T-helper 17 cell (primary cell): ENCODE measurements around the gene TCF23. TPM values are rescaled to one million over a fixed set of nuclear protein-coding genes. Genes with fewer than 3 reads are reported as not detected.
"Not testable (repeated sequence)": the region's sequence is repeated elsewhere in the genome, so short reads cannot be mapped to it uniquely, and the experiment has no call there.

Experiments
- ATAC-seq: fragments of 150-1000 bp; cut with Tn5 transposase; 2 replicates; pipeline ENCODE4 v1.10.0; 2021; ENCODE audit warnings: mild to moderate bottlenecking, moderate library complexity
- DNase-seq, 3 donors: peaks; one replicate each; pipeline versions ENCODE4 v3.0.0 to v3.0.0-alpha.2; 2020 to 2021
- H3K9me3 ChIP-seq: one replicate; pipeline ENCODE4 v1.7.0; 2013; ENCODE audit warnings: low read length, mild to moderate bottlenecking; ENCODE audit not compliant: control insufficient read depth, poor library complexity, severe bottlenecking
- H3K27ac Mint-ChIP-seq: one replicate; pipeline ENCODE4 v1.8.0; 2022; ENCODE audit warnings: mild to moderate bottlenecking, moderate library complexity, mixed read lengths
- H3K27me3 Mint-ChIP-seq: one replicate; pipeline ENCODE4 v1.8.0; 2022; ENCODE audit warnings: mixed read lengths
- H3K36me3 Mint-ChIP-seq: one replicate; pipeline ENCODE4 v1.8.0; 2022; ENCODE audit warnings: low read depth, mixed read lengths
- H3K4me1 Mint-ChIP-seq: one replicate; pipeline ENCODE4 v1.8.0; 2022; ENCODE audit warnings: mild to moderate bottlenecking, mixed read lengths
- H3K4me3 Mint-ChIP-seq: one replicate; pipeline ENCODE4 v1.8.0; 2022; ENCODE audit warnings: mild to moderate bottlenecking, moderate library complexity, mixed read lengths
- total RNA-seq, 4 donors: library from RNA in 2 of 4; stranded (reverse) in 2 of 4; gene quantifications; one replicate each; pipeline ENCODE4 v1.2.3 and lab custom pipeline; 2022 to 2026

TCF23 gene
- total RNA-seq, 2 donors from 2014 or later = not detected

- DNase-seq (no peak), ATAC-seq (no peak)
- H3K4me1 Mint-ChIP-seq = peaks cover 5% of the 10 kb centered on the region
- H3K9me3 ChIP-seq = no peaks in the 10 kb centered on the region
- H3K27ac Mint-ChIP-seq = no peak overlapping the region
- H3K27me3 Mint-ChIP-seq = peaks cover 38% of the 10 kb centered on the region
- no peak overlapping the region for H3K4me3 Mint-ChIP-seq
- H3K36me3 Mint-ChIP-seq = no peaks in the 10 kb centered on the region
Observed at GRCh38 chr2:27175330-27175729, 26.5 kb downstream of the TCF23 start.

GRCh38 chr2:27175781-27176180 is 27.0 kb downstream of the TCF23 start:
- not testable (repeated sequence) for DNase-seq, H3K4me1 Mint-ChIP-seq, H3K27ac Mint-ChIP-seq, ATAC-seq, H3K4me3 Mint-ChIP-seq, H3K9me3 ChIP-seq, H3K36me3 Mint-ChIP-seq
- peaks cover 37% of the 10 kb centered on the region for H3K27me3 Mint-ChIP-seq

DNA sequence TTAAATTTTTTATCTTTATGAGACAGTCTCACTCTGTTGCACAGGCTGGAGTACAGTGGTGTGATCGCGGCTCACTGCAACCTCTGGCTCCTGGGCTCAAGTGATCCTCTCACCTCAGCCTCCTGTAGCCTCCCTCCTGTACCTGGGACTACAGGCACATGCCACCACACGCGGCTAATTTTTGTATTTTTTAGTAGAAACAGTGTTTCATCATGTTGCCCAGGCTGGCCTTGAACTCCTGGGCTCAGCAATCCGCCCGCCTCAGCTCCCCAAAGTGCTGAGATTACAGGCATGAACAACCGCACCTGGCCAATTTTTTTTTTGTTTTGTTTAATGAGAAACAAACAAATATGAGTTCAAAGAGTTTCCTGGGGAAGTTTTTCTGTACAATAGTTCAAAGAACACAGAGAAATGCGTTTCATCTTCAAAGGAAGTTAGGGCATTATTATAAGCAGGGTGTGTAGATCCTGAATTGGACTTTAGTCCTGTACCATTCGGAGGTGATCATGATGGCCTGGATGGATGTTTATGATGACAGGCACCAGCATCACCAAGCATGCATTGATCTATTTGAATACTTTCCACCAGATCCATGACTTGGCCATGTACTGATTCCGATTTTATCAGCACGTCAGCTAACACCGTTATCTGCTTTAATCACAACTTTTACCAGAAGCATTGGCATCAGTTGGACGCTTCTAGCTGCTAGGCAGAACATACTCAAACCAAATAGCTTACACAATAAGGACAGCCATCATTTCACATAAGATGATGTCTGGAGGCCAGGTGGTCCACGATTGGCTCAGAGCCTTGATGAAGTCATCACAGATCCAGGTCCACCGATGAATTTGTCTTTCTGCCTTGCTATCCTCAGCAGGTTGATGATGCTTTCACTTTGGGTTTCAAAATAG is 28.9 kb downstream of the TCF23 start:
- DNase-seq (no peak), ATAC-seq (peak; percentile 41)
- H3K27ac Mint-ChIP-seq = no peak overlapping the region
- no peak overlapping the region for H3K4me3 Mint-ChIP-seq
- no peaks in the 10 kb centered on the region for H3K36me3 Mint-ChIP-seq
- H3K27me3 Mint-ChIP-seq = peaks cover 52% of the 10 kb centered on the region
- H3K9me3 ChIP-seq = no peaks in the 10 kb centered on the region
- peaks cover 2% of the 10 kb centered on the region for H3K4me1 Mint-ChIP-seq

DNA sequence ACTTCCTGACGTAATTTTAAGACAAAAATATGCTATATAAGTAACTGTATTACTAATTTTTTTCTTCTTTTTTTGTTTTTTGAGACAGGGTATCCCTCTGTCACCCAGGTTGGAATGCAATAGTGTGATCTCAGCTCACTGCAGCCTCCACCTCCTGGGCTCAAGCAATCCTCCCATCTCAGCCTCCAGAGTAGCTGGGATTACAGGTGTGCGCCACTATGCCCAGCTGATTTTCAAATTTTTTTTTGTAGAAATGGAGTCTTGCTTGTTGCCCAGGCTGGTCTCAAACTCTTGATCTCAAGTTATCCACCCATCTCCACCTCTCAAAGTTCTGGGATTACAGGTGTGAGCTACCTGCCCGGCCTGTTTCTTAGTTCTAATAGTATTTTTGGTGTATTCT is 29.7 kb downstream of the TCF23 start:
- Mint-ChIP-seq H3K36me3 (no peaks in the 10 kb centered on the region), H3K4me1 (peaks cover 2% of the 10 kb centered on the region), H3K27me3 (peaks cover 53% of the 10 kb centered on the region), H3K27ac (no peak overlapping the region), H3K4me3 (no peak overlapping the region)
- no peaks in the 10 kb centered on the region for H3K9me3 ChIP-seq
- no peak for DNase-seq
- no peak for ATAC-seq

DNA sequence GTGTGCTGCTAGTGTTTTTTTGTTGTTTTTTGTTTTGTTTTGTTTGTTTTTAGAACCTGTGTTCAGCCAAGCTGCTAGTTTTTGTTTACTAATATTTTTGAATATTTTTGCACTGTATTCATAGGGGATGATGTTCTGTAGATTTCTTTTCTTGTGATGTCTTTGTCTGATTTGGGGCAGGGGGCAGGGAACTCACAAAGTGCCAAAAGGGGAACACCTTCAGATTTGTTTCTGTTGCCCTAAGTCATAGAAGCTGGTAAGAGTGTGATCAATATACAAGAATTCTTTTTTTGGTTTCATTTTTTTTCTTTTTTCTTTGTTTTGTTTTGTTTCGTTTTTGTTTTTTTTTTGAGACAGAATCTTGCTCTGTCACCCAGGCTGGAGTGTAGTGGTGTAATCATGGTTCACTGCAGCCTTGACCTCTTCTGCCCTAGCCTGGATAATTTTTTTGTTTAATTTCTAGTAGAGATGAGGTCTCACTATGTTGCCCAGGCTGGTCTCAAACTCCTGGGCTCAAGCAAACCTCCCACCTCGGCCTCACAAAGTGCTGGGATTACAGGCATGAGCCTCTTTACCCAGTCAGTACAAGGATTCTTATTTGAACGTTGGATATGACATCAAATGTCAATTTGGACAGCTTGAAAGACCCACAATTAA is 30.7 kb downstream of the TCF23 start:
- Mint-ChIP-seq H3K27ac (no peak overlapping the region), H3K27me3 (peaks cover 63% of the 10 kb centered on the region), H3K4me3 (no peak overlapping the region), H3K4me1 (peaks cover 2% of the 10 kb centered on the region), H3K36me3 (no peaks in the 10 kb centered on the region)
- ATAC-seq (no peak), DNase-seq (no peak)
- no peaks in the 10 kb centered on the region for H3K9me3 ChIP-seq

- DNase-seq (no peak), ATAC-seq (no peak)
- Mint-ChIP-seq H3K27ac (no peak overlapping the region), H3K27me3 (peaks cover 66% of the 10 kb centered on the region), H3K36me3 (no peaks in the 10 kb centered on the region), H3K4me3 (no peak overlapping the region), H3K4me1 (peaks cover 2% of the 10 kb centered on the region)
- no peaks in the 10 kb centered on the region for H3K9me3 ChIP-seq
Observed at GRCh38 chr2:27182346-27182745, 33.5 kb downstream of the TCF23 start.

DNA sequence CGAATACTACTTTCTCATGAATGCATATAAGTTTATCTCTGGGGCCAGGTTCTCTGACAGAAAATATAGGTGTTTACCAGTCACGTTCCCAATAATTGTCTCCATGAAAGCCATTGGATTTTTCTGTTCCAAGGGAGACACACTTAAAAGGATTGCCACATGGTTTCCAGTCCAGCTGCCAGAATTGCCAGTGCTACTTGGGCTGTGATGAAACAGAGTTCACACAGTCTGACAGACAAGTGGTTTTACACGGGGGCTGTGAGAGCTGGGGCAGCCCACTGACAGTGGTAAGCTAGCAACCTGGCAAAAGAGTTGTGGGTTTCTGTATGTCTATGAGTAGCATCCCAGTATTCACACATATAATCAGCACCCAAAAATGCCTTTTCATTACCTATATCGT is 35.3 kb downstream of the TCF23 start:
- Mint-ChIP-seq H3K4me1 (no peaks in the 10 kb centered on the region), H3K27me3 (peaks cover 52% of the 10 kb centered on the region), H3K36me3 (no peaks in the 10 kb centered on the region), H3K27ac (no peak overlapping the region), H3K4me3 (no peak overlapping the region)
- no peak for ATAC-seq
- no peaks in the 10 kb centered on the region for H3K9me3 ChIP-seq
- DNase-seq = no peak

DNA sequence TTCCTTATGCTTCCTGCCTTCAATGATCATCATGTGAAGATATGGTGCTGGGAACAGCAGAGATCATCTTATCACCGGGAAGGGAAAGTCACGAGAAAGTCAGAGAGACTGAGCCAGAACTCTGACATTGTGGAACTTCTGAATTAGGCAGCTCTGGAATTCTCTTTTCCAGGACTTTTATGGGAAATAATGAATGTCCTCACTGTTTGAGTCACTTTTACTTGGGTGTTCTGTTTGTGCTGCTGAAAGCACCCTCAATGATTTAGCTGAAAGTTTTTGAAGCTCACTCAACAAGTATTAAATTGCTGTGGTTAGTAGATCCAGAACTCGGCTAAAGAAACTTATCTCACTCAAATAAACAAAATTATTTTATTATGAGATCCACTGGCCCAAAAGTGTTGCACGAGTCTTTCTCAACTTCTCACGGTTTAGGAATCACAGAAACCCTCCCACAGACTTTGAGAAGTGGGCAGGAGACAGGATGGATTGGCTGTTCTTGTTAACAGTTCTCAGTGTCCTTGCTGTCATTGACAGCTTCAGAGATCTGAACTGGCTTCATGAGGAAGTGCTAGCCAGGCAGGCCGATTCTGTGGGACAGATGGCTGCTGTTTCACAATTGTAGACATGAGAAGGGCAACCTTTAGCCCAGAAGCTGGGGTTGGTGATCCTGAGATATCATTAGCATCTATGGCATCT is 36.7 kb downstream of the TCF23 start:
- no peaks in the 10 kb centered on the region for H3K36me3 Mint-ChIP-seq
- H3K27me3 Mint-ChIP-seq = peaks cover 43% of the 10 kb centered on the region
- no peaks in the 10 kb centered on the region for H3K4me1 Mint-ChIP-seq
- H3K9me3 ChIP-seq = no peaks in the 10 kb centered on the region
- ATAC-seq = no peak
- no peak overlapping the region for H3K27ac Mint-ChIP-seq
- DNase-seq = no peak
- no peak overlapping the region for H3K4me3 Mint-ChIP-seq

DNA sequence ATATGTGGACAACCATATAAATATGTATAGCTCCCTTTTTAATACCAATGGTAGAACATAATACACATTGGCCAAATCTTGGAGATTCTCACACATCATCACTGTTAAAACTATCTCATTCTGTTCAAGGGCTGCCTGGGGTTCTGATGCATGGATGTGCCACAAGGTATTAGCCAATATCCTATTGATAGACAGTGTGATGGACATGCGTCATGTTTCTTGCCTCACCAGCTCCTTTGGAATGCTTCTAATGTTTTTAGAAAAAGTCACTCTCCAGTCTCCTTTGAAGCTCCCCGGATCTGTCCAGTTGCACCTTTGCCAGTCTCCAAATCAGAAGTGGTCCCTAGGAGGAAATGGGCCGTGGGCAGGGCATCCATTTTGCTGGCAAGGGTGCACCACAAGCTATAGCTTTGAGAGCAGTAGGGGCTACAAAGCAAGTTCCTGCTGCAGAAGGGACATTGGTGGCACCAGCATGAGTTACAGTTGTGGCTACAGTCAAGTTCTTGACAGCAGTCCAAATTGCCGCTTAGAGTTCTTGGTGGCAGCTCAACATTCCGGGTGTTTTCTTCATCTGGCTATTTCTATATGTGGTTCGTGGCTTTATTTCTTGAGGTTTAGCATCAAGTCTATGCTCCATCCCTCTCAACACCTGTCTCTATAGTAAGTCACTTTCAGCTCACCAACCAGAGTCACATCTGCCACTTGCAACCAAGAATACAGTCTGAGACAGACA is 38.0 kb downstream of the TCF23 start:
- peak overlapping the region; percentile 15 for H3K4me3 Mint-ChIP-seq
- ATAC-seq (no peak), DNase-seq (no peak)
- H3K4me1 Mint-ChIP-seq = no peaks in the 10 kb centered on the region
- H3K9me3 ChIP-seq = no peaks in the 10 kb centered on the region
- no peaks in the 10 kb centered on the region for H3K36me3 Mint-ChIP-seq
- no peak overlapping the region for H3K27ac Mint-ChIP-seq
- peaks cover 30% of the 10 kb centered on the region for H3K27me3 Mint-ChIP-seq

DNA sequence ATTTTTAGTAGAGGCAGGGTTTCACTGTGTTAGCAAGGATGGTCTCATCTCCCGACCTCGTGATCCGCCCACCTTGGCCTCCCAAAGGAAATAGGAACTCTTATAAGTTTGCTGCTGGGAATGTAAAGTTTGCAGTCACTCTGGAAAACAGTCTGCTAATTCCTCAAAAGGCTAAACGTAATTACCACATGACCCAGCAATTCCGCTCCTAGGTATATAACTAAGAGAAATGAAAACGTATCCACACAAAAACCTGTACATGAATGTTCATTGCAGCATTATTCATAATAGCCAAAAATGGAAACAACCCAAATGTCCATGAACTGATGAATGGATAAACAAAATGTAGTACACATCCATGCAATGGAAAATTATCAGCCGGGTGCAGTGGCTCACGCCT is 41.2 kb downstream of the TCF23 start:
- Mint-ChIP-seq H3K36me3 (no peaks in the 10 kb centered on the region), H3K27me3 (peaks cover 8% of the 10 kb centered on the region), H3K27ac (no peak overlapping the region), H3K4me1 (peaks cover 7% of the 10 kb centered on the region), H3K4me3 (no peak overlapping the region)
- H3K9me3 ChIP-seq = no peaks in the 10 kb centered on the region
- ATAC-seq (no peak), DNase-seq (no peak)

DNA sequence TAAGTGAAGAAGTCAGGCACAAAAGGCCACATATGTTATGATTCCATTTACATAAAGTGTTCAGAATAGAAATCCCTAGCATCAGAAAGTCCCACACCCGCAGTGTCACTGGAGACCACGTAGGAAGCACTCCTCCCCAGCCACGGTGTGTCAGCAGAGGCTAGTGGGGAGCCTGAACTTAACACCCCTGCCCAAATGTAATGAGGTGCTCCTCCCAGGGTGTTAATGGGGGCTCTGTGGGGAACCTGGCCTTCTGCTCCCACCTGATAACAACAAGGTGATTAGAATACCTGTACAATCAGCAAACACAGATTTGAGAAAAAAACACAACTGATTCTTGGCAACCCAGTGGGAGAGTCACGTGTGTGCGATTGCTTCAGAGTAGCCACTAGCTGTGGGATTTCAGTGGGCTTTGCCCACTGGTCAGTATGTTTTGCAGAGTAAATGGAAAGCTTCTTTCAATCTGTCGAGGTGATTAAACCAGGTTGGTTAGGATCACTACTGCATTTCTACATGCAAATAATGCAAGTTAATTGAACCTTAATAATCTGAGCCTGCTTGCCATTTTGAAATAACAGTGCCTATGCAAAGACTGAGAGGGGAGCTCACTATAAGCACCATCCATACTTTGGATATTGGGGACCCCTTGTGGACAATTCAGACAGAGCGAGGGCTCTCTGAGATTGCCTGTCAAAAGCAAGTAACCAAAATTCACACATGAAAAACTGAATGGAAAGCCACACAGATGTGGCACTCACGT is 42.4 kb downstream of the TCF23 start:
- Mint-ChIP-seq H3K27ac (no peak overlapping the region), H3K36me3 (no peaks in the 10 kb centered on the region), H3K27me3 (peaks cover 8% of the 10 kb centered on the region), H3K4me1 (peaks cover 7% of the 10 kb centered on the region), H3K4me3 (no peak overlapping the region)
- no peaks in the 10 kb centered on the region for H3K9me3 ChIP-seq
- peak; percentile 84 for ATAC-seq
- peak in 1 of 3 donors; percentile 37 for DNase-seq

DNA sequence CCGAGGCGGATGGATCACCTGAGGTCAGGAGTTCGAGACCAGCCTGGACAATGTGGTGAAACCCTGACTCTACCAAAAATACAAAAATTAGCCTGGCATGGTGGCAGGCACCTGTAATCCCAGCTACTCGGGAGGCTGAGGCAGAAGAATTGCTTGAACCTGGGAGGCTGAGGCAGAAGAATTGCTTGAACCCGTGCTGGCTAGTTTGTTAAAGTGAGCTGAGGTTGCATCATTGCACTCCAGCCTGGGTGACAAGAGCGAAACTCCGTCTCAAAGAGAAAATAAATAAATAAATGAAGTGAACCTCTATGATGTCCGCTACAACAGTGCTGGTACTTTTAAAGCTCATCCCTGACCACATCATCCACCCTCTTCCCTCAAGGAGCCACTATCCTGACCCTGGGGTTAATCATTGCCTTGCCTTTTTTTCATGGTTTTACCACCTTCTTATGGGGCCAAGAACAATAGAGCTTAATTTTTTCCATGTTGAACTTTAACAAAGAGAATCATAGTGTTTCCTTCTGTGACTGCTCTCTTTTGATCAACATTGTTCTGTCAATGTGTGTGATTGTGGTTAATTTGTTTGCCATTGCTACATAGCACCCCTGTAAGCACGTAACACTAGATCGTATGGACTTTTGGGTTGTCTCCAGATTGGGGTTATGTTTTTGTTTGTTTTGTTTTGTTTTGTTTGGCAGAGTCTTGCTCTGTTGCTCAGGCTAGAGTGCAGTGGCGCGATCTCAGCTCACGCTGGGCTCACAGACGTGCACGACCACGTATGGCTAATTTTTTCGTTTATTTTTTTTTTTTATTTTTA is 45.9 kb downstream of the TCF23 start:
- no peak for DNase-seq
- Mint-ChIP-seq H3K36me3 (peaks cover 3% of the 10 kb centered on the region), H3K27me3 (no peaks in the 10 kb centered on the region), H3K4me3 (no peak overlapping the region), H3K27ac (peak overlapping the region; percentile 29), H3K4me1 (peaks cover 12% of the 10 kb centered on the region)
- ATAC-seq = no peak
- H3K9me3 ChIP-seq = no peaks in the 10 kb centered on the region
